ENCODE measurements around the gene TMTC2. TPM values are rescaled to one million over a fixed set of nuclear protein-coding genes. Genes with fewer than 3 reads are reported as not detected.

Gene TMTC2
- total and polyA plus RNA-seq, 2 donors (not counting 1 experiment from before 2014, with no cell fraction given) = 2.4 to 3.2 TPM

DNA sequence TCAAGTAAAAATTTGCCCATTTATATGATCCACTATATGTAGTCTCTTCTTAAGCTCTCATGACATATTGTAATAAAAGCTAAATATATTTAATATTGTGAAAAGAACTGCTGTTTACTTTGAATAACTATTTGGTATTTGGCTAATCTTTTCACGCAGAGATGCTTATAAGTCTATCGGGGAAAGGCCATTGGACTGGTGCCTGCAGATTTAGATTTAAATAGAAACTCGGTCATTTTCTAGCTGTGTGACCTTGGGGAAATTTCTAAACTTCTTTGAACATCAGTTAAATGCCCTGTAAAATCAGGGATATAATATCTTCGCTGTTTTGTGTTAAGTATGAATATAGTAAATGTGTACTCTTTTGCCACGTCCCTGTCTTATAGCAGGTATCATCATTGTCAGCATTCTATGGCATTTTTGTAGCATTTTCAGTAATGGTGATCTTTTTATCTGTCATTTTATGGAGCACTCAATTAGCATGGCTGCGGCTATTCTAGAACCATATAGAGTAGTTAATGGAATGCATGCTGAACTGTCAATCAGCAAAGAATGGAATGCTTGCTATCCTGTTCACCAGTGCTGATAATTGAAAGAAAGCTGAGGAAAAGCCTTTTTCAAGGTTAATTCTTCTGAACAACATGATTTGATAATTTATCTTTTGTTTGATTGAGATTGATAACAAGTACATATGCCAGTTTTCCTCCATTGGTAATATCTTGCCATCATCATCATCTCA is 181.2 kb downstream of the TMTC2 start:
- Mint-ChIP-seq H3K27me3 (no peaks in the 10 kb centered on the region), H3K27ac (no peak overlapping the region), H3K4me1 (peaks cover 5% of the 10 kb centered on the region), H3K4me3 (no peak overlapping the region), H3K9me3 (ENCODE audit: insufficient read depth) (no peaks in the 10 kb centered on the region)
- Histone ChIP-seq H2AFZ (ENCODE audit: insufficient read depth, low read depth, low read length, poor library complexity, severe bottlenecking) (no peak overlapping the region), H3K27ac (ENCODE audit: low read length in 2 of 2) (no peak overlapping the region), H3K4me1 (ENCODE audit: control insufficient read depth in 2 of 2, insufficient read depth in 2 of 2, low read length in 2 of 2) (no peaks in the 10 kb centered on the region), H3K27me3 (replicated peaks in 1 of 4; ENCODE audit: control extremely low read depth in 1 of 4, control insufficient read depth in 3 of 4, insufficient read depth in 4 of 4, low read length in 3 of 4) (no peaks in the 10 kb centered on the region), H3K9ac (ENCODE audit: low read length) (no peak overlapping the region), H3K4me3 (ENCODE audit: control extremely low read depth in 1 of 5, extremely low read depth in 1 of 5, insufficient read depth in 1 of 5, low read depth in 2 of 5, low read length in 4 of 5) (no peak overlapping the region), H3K9me3 (ENCODE audit: control extremely low read depth in 1 of 3, control insufficient read depth in 2 of 3, insufficient read depth in 1 of 3, low read length in 2 of 3) (peaks cover 0 to 5% (median 1%) of the 10 kb centered on the region in 3 donors), H3K79me2 (ENCODE audit: control insufficient read depth, insufficient read depth, low read length) (no peaks in the 10 kb centered on the region), H4K20me1 (ENCODE audit: control insufficient read depth, insufficient read depth, low read length, poor library complexity, severe bottlenecking) (no peaks in the 10 kb centered on the region), H3K36me3 (replicated peaks in 1 of 2; ENCODE audit: control extremely low read depth in 1 of 2, control insufficient read depth in 1 of 2, extremely low read depth in 1 of 2, insufficient read depth in 2 of 2, low read length in 1 of 2) (no peaks in the 10 kb centered on the region), H3K4me2 (replicated peaks; ENCODE audit: low read depth, low read length, poor library complexity, severe bottlenecking) (no peak overlapping the region)
- TF ChIP-seq, protein P1, sequence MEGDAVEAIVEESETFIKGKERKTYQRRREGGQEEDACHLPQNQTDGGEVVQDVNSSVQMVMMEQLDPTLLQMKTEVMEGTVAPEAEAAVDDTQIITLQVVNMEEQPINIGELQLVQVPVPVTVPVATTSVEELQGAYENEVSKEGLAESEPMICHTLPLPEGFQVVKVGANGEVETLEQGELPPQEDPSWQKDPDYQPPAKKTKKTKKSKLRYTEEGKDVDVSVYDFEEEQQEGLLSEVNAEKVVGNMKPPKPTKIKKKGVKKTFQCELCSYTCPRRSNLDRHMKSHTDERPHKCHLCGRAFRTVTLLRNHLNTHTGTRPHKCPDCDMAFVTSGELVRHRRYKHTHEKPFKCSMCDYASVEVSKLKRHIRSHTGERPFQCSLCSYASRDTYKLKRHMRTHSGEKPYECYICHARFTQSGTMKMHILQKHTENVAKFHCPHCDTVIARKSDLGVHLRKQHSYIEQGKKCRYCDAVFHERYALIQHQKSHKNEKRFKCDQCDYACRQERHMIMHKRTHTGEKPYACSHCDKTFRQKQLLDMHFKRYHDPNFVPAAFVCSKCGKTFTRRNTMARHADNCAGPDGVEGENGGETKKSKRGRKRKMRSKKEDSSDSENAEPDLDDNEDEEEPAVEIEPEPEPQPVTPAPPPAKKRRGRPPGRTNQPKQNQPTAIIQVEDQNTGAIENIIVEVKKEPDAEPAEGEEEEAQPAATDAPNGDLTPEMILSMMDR (IDR thresholded peaks at IDR 0.05) = no peak
- no peak for TF ChIP-seq EZH2 (IDR thresholded peaks at IDR 0.05; ENCODE audit: borderline replicate concordance, insufficient read depth, low read depth, low read length, poor library complexity, severe bottlenecking)
- intact Hi-C loops (cut with micrococcal nuclease) = no loop called here
- ChIA-PET CTCF (no interaction called here), POLR2A (no interaction called here)
- DNase-seq (no peak), ATAC-seq (ENCODE audit: low read depth) (no peak)
- 93% methylated on average over 6 of the region's 6 CpGs for WGBS (ENCODE audit: insufficient coverage)

DNA sequence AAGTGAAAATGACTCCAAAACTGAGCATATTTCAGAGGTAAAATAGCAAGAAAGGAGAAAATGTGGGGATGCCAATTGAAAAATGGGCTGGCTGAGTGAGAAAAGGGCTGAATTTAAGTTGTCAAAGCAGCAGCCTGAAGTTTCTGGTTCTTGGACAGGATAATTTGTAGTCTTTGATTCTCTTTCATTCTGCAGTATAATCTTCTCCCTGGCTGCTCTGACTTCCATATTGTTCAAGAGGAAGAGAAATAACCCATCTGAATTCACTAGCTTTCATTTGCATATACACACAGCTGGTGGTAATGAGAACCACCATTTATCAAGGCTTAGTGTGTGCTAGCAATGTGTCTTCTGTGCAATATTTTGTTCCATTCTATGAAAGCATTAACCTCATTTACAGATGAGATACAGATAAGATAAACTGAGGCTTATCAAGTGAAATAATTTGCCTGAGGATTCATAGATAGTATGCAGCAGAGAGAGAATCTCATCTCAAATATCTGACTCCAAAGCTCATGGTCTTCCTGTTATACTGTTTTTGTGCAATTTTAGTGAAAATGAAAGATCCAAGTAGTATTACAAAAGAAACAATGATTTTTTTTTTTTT is 184.2 kb downstream of the TMTC2 start:
- no peaks in the 10 kb centered on the region for H3K4me1 ChIP-seq (ENCODE audit: control insufficient read depth in 2 of 2, insufficient read depth in 2 of 2, low read length in 2 of 2)
- H3K36me3 ChIP-seq (replicated peaks in 1 of 2; ENCODE audit: control extremely low read depth in 1 of 2, control insufficient read depth in 1 of 2, extremely low read depth in 1 of 2, insufficient read depth in 2 of 2, low read length in 1 of 2) = no peaks in the 10 kb centered on the region
- H4K20me1 ChIP-seq (ENCODE audit: control insufficient read depth, insufficient read depth, low read length, poor library complexity, severe bottlenecking) = no peaks in the 10 kb centered on the region
- H3K9me3 ChIP-seq (ENCODE audit: control extremely low read depth in 1 of 3, control insufficient read depth in 2 of 3, insufficient read depth in 1 of 3, low read length in 2 of 3) = no peaks in the 10 kb centered on the region
- no peaks in the 10 kb centered on the region for H3K79me2 ChIP-seq (ENCODE audit: control insufficient read depth, insufficient read depth, low read length)
- no peak overlapping the region for H2AFZ ChIP-seq (ENCODE audit: insufficient read depth, low read depth, low read length, poor library complexity, severe bottlenecking)
- Mint-ChIP-seq H3K27ac (no peak overlapping the region), H3K27me3 (no peaks in the 10 kb centered on the region), H3K4me1 (peaks cover 5% of the 10 kb centered on the region), H3K9me3 (ENCODE audit: insufficient read depth) (no peaks in the 10 kb centered on the region), H3K4me3 (no peak overlapping the region)
- no peak for TF ChIP-seq EZH2 (IDR thresholded peaks at IDR 0.05; ENCODE audit: borderline replicate concordance, insufficient read depth, low read depth, low read length, poor library complexity, severe bottlenecking)
- TF ChIP-seq, protein P1 (IDR thresholded peaks at IDR 0.05) = no peak
- no peak overlapping the region for H3K27ac ChIP-seq (ENCODE audit: low read length in 2 of 2)
- H3K9ac ChIP-seq (ENCODE audit: low read length) = no peak overlapping the region
- H3K27me3 ChIP-seq (replicated peaks in 1 of 4; ENCODE audit: control extremely low read depth in 1 of 4, control insufficient read depth in 3 of 4, insufficient read depth in 4 of 4, low read length in 3 of 4) = no peaks in the 10 kb centered on the region
- ATAC-seq (ENCODE audit: low read depth) (no peak), DNase-seq (no peak)
- POLR2A ChIA-PET = no interaction called here
- intact Hi-C loops (cut with micrococcal nuclease) = no loop called here
- no peak overlapping the region for H3K4me3 ChIP-seq (ENCODE audit: control extremely low read depth in 1 of 5, extremely low read depth in 1 of 5, insufficient read depth in 1 of 5, low read depth in 2 of 5, low read length in 4 of 5)
- CTCF ChIA-PET = no interaction called here
- H3K4me2 ChIP-seq (replicated peaks; ENCODE audit: low read depth, low read length, poor library complexity, severe bottlenecking) = no peak overlapping the region

Measured in B cell (primary cell).